H54 (cell line): ENCODE data around the gene NR6A1.

Experiments used
- DNase-seq: peaks from one replicate; pipeline ENCODE4 v3.0.0; 2011; ENCODE audit warnings: low spot score, mixed read lengths; ENCODE audit not compliant: insufficient read length
- FAIRE-seq: peaks from 3 replicates; lab custom pipeline; 2011; peaks lifted over from hg19 to GRCh38; lab: Jason Lieb, UNC
- POLR2A ChIP-seq: IDR thresholded peaks from 2 replicates; pipeline ENCODE4 v1.6.1; 2011; ENCODE audit warnings: low read depth, mild to moderate bottlenecking, low read length

Gene NR6A1

GRCh38 chr9:124675261-124676158 is 95.6 kb downstream of the NR6A1 start:
- TF ChIP-seq POLR2A: no peak
- peak; percentile 87 for FAIRE-seq
- no peak for DNase-seq

GRCh38 chr9:124674651-124675050 is 96.5 kb downstream of the NR6A1 start:
- no peak for FAIRE-seq
- no peak for TF ChIP-seq POLR2A

GRCh38 chr9:124673063-124673462 is 98.0 kb downstream of the NR6A1 start:
- DNase-seq: no peak
- peak; percentile 89 for FAIRE-seq

More at GRCh38 chr9:124674651-124675050, 96.5 kb downstream of the NR6A1 start:
- no peak for DNase-seq

GRCh38 chr9:124671861-124672260 is 99.2 kb downstream of the NR6A1 start:
- FAIRE-seq: peak; percentile 65
- TF ChIP-seq POLR2A: no peak
- no peak for DNase-seq

More at GRCh38 chr9:124673063-124673462, 98.0 kb downstream of the NR6A1 start:
- no peak for TF ChIP-seq POLR2A

GRCh38 chr9:124666642-124667041 is 104.5 kb downstream of the NR6A1 start:
- no peak for TF ChIP-seq POLR2A
- DNase-seq: no peak
- FAIRE-seq: peak; percentile 69

- TF ChIP-seq POLR2A: no peak
- FAIRE-seq (peak; percentile 99), DNase-seq (peak; percentile 44)
Observed at GRCh38 chr9:124665391-124666058, 105.6 kb downstream of the NR6A1 start.

- peak; percentile 95 for FAIRE-seq
- TF ChIP-seq POLR2A: no peak
- no peak for DNase-seq
Observed at GRCh38 chr9:124664143-124664542, 107.0 kb downstream of the NR6A1 start.

GRCh38 chr9:124663046-124663961 is 107.8 kb downstream of the NR6A1 start:
- FAIRE-seq (peak; percentile 48), DNase-seq (no peak)
- TF ChIP-seq POLR2A: no peak

GRCh38 chr9:124662561-124662960 is 108.5 kb downstream of the NR6A1 start:
- DNase-seq (no peak), FAIRE-seq (peak; percentile 50)
- TF ChIP-seq POLR2A: no peak

GRCh38 chr9:124661271-124661670 is 109.8 kb downstream of the NR6A1 start:
- no peak for DNase-seq
- peak; percentile 23 for FAIRE-seq
- TF ChIP-seq POLR2A: no peak

- no peak for TF ChIP-seq POLR2A
- FAIRE-seq: peak; percentile 98
- no peak for DNase-seq
Observed at GRCh38 chr9:124660341-124660801, 110.7 kb downstream of the NR6A1 start.

GRCh38 chr9:124659099-124659659 is 111.9 kb downstream of the NR6A1 start:
- peak; percentile 36; the same call in 1 of the 2 replicates for TF ChIP-seq POLR2A
- FAIRE-seq (peak; percentile 91), DNase-seq (peak; percentile 72)
